GM19025 (cell line): ENCODE results near the gene JAG1.

Source experiments
- ATAC-seq: cut with Tn5 transposase; IDR thresholded peaks from one replicate; pipeline ENCODE4 v1.9.1; 2021; ENCODE audit warnings: mild to moderate bottlenecking, low read depth, moderate library complexity; ENCODE audit not compliant: unreplicated experiment

JAG1 gene

DNA sequence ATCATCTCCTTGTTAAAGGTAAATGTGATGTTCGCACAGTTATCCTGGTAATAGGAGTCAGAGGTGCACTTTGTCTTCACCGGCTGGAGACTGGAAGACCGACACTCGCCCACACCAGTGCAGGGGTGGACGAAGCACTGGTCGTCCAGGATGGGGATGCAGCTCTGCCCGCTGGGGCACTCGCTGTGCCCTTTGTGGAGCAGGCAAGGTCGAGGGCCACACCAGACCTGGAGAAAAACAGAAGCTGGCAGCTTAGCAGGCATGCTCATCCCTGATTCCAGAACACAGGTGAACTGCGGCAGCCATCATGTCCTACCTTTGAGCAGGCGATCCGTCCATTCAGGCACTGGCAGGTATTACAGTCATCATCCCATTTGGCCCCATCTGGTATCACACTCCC, 32.3 kb downstream of the JAG1 start:
- ATAC-seq = no peak

DNA sequence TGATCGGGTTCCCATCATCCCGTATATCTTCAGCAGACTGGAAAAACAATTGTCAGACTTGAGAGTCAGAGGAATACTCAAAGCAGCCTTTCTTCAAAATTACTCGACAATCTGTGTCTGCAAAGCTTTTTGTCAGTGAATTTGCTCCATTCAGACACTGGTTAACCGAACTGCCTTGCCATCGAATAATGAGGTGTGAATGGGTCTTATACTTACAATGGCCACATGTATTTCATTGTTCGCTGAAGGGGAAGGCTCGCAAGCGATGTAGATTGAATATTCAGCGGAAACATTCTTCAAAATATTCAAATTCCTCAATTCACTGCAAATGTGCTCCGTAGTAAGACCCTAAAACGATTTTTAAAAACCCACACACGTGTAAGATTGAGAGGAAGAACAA, 32.9 kb downstream of the JAG1 start:
- ATAC-seq = no peak

DNA sequence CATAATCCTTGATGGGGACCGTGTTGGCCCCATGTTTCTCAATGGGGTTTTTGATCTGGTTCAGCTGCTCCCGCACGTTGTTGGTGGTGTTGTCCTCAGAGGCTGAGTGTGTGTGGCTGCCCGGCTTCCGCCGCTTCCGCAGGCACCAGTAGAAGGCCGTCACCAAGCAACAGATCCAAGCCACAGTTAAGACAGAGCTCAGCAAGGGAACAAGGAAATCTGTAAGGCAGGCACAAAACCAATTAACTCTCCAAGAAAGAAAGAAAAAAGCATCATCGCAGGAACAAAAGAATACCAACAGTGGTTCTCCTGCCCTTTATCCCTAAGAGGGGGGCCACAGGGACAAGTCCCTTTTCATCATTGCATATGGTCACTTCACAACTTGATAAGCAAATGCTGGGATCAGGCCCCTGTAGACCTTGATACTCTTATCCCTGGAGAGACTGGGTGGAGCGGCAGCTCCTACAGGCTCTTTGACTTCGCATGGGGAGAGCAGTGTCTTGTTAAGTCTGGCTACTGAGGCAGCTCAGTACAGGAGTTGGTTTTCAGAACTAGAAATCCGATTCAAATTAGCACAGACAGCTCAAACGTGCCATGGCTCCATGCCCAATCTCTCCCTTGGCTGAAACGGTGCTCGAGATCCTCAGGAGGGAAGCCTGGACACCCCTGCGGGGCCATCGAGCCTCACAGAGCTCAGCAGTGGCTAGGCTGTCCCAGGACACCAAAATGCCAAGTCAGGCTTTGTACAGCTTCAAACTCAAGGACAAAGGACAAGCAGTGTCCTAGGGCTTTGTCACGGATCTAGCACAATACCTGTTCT, 33.9 kb downstream of the JAG1 start:
- no peak for ATAC-seq

DNA sequence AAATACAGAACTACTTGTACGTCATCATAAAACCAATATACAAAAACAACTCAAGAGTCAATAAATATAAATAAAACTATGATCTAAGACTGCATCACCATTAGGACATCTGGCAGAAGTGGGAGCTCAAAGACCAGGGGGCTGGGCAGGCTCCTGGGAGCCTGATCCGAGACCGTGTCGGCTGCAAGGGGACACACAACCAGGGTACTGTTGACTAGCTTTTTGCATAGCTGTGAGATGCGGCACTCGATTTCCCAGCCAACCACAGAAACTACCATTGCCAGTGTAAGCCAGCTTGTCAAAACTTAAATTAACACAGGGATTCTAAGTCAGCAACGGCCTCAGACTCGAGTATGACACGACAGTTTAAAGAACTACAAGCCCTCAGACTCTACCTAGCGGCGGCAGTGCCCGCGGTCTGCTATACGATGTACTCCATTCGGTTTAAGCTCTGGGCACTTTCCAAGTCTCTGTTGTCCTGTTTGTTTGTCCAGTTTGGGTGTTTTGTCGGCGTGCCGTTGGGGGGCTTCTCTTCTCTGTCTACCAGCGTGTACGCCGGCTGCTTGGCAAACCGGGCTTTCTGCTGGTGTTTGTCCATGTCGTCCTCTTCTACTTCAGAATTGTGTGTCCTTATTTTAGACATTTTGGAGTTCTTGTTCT, 34.6 kb downstream of the JAG1 start:
- no peak for ATAC-seq

DNA sequence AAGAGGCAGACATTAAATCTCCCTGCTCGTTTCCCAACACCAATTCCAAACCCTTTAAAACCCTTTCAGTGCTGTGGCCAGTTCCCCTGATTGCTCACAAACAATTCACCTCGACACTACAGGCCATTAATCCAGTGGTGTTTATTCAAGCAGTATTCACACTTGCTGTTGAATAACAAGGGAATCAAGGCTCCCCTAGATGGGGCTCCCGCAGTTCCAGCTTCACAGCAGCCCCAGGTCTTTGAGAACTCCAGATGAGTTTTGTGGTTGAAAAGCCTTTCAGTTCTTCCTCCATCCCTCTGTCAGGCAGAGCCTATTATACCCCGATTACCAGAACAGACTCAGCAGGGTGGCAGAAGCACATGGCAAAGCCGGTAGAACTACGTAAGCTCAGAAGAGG, 36.2 kb downstream of the JAG1 start:
- no peak for ATAC-seq

DNA sequence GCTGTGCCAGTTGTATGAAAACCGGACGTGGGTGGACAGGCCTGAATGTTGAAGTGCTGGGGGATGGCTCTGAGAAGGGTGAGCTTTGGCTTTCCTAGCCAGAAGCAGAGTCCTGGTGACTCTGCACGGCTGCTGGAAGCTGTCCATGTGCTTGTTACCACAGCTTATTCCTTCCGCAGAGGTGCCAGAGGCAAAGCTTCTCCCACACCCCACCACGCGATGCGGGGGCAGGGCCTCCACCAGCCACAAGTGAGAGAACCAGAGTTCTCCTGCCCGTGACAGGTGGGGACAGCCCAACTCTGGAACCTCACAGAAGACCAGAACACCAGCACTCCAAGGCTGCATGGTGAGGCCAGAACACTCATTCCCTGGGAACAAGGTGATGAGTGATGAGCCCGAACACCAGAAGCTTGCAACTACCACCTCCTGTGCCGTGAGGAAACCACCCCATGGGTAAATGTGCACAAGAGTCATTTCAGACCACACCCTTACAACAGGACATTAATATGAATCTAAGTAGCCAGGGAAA, 36.7 kb downstream of the JAG1 start:
- no peak for ATAC-seq

DNA sequence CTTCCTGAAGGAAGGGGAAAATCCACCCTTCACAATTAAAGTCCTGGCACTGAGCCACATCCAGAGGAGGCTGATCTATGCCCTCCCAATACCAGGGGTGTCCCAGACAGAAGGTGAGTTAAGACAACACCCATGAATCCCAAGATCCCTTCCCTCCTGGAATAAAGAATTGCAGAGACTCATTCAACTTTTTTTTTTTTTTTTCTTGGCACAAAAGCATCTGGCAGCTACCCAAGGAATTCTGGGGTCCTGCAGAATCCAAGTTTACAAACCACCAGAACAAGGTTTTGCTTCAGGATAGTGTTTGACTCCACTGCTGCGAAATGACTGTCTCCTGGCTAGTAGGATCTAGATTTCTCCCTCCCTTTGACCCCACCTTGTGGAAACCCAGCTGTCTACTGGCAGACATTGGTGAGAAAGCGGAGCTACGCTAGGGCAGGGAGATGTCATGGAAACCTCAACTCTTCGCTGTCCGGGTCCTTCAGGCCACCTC, 37.4 kb downstream of the JAG1 start:
- no peak for ATAC-seq

DNA sequence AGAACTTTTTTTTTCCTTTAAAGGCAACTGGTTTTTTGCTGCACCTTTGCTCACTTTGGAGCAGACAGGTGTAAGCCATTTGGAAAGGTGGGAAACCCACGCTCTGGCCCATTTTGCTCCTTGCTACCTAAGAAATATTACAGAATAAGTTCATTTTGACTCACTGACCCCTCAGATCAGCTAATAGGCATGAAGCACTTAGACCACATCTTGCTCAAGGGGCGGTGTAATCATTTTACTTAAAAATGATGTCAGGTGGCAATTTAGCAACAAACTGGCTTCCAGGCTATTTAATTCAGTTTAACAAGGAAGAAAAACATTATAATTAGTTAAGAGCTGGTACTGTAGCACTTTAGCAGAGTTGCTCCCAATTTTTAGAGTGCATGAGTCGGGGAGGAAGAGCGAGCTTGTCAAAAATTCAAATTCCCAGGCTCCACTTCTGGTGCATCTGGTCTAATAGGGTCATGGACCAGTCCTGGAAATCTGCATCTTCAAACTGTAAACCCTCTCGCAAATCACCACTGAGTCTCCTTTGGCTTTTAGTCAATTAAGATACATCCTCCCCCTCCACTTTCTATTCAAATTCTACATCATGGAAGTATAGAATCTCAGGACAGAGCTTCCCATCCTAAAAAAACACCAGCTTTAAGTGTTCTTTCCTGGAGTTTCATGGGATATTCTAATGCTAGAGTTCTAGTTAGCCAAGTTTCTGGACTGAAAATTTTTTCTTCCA, 38.2 kb downstream of the JAG1 start:
- no peak for ATAC-seq

DNA sequence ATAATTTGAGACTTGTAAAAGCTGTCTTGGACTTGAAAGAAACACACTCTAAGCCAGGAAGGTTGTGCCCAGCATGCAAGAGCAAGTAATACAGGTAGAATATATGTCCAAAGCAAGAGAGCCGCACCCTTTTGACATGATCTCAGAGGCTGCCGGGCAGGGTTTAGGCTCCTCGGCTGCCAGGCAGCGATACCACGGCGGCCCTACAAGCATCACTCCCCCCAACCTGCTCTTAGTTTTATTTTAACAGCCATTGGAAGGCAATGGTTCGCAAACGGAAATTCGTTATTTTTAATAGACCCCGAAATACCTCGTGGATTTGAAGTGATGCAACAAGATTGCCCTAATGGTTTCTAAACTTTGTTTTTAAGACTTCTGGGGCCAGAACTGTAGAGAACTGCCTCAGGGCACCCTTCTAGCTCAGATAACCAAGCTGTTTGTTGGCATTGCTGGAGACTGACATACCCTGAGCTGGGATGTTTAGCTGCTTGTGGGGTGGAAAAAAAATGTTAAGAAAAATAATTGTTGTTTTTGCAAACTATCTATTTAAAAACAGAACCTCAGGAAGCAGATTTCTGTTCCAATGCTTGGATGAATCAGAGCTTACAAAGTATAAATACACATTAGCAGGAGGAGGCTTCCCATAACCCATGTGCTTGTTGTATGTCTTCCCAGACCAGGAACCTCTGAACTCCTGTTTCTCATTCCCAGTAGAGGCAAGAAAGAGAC, 39.0 kb downstream of the JAG1 start:
- no peak for ATAC-seq

DNA sequence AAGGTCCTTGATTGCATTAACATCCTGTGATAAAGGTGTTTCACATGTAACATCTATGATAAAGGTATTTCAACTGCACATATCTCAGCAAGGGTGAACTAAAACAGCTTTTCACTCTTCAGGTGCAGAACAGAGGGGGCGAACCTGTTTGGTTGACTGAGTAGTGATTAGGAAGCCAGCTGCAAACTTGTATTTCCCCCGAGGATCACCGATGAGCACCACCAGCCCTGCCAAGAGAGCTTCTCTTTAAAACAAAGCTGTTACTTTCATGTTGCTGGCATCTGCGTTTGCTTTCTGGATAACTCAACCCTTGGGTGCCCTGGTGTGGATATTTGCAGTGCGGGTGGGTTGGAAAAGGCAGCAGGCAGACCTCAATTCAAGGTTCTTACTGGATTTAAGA, 39.6 kb downstream of the JAG1 start:
- ATAC-seq = no peak

DNA sequence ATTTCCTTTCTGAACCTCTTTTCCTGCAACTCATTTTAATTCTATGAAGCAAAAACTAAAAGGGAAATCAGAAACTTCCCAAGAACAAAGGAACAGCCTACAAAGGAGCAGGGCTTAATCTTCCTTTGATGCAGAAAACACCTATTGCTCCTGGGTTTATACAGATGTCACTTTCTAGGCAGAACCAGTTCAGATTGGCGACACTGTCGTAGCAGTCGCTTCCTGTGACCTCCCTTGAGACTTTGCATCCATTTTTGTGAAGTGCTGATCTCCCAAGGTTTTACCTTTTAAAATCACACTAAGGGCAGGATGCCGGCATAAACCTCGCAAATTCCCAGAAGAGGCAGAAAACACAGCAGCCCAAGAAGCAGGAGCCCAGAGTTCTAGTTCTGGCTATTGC, 40.1 kb downstream of the JAG1 start:
- no peak for ATAC-seq

DNA sequence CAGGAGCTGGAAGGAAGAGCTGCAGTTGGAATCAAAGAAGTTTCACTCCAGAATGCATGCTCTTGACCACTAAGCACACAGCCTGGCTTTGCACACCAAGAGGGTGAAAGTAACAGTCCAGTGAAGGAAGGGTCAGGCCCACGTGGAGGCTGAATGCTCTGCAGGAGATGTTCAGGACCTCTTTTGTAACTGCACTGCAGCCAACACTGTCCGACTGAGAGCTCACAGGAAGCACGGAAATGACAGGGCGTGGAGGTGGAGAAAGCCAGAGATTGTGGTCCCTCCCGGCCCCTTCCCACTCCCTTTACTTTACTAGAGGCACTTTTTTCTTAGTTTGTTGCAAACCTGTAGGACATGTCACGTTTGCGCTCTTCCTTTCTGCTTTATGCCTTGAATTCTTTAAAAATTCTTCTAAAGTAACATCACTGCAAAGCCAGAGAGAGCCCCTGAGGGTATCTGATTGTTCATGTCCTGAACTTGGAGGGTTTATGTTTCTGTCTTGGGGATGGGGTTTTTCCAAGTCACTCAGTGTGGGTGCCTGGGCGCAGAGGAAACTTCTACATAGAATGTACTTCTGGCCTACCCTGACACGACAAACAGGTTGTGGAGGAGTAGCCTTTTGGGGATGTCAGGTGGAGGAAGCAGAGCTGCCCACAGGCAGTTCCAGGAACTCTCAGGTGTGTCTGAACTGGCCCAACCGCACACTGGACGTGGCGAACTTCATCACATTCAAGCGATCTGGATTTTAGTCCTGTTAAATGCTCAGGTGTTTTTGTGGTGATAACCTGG, 40.9 kb downstream of the JAG1 start:
- no peak for ATAC-seq

DNA sequence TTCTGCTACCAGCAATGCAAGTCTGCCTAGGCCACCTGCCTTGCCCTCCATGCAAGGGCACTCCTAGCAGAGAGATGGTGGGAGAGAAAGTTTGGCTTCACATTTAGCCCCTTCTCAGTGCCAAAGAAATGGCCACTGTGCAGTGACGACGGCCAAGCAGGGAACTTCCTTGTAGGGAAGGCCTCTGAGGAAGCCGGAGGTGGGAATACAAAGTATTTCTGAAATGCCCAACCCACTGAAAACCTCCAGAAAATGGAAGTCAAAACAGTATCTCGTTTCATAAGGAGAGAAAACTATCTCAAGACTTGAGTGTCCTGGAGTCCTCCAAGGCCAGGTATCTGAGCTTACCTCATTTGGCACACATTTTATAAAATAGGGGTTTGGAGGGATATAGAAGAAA, 42.7 kb downstream of the JAG1 start:
- ATAC-seq = no peak

DNA sequence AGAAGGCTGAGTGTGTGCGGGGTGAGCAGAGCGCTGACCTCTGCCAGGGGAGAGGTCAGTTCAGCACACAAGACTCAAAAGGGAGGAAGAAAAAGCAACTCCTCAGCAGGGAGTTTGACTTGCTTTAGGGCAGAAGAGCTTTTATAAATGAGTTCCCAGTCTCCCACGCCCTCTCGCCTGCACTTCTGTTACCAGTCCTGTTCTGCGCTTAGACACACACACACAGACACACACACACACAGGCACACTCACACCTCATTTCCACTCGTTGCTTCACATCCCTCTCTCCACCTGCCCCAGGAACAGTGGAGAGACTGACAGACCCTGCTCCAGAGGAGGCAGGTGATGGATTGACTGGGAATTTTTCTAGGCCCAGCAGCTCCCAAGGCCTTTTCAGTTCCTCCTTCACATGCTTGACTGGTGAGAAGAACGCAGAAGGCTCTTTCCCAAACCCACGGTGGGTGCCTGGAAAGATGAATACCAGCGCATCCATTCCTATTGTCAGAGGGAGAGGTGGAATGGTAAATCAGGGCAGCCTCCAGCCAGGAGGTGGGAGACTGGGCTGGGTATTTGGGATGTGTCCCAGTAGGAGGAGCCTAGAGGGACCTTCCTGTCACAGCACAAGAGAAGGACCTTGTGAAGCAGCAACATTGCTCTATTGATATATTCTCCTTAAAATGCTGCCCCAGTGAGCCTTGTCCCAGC, 43.7 kb downstream of the JAG1 start:
- no peak for ATAC-seq

DNA sequence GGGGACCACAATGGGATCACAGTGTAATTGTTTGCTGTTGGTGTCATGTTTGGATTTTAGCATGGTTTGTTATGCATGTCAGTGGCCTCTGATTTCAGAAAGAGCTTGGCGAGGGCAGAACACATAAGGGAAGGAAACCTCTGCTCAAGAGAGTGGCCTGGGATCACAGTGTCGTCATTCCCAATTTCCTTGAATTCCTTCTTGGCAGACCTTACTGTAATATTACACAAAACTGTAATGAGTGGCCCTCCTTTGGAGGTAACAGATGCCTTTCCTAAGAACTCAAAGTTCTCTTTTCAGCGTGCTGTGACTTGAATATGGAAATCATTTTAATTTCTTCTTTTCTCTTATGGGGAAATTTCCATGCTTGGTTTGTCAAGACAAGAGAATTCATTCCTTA, 46.9 kb downstream of the JAG1 start:
- no peak for ATAC-seq

DNA sequence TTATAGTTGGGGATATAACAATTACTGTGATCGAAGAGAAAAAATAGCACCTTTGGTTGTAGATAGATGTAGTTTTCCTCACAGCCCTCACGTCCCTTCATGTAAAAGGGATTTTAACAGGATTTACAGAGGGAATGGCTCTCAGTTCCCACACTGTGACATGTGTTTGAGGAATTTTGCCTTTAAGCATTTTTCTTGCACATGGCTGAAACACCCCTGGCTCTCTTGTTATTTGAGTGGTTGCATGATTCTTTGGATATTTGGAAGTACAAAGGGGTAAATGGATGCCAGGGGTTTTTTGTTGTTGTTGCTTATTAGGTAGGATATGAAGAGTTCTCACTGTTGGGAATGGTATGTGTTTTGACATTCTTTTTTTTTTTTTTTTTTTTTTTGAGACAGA, 48.2 kb downstream of the JAG1 start:
- no peak for ATAC-seq

DNA sequence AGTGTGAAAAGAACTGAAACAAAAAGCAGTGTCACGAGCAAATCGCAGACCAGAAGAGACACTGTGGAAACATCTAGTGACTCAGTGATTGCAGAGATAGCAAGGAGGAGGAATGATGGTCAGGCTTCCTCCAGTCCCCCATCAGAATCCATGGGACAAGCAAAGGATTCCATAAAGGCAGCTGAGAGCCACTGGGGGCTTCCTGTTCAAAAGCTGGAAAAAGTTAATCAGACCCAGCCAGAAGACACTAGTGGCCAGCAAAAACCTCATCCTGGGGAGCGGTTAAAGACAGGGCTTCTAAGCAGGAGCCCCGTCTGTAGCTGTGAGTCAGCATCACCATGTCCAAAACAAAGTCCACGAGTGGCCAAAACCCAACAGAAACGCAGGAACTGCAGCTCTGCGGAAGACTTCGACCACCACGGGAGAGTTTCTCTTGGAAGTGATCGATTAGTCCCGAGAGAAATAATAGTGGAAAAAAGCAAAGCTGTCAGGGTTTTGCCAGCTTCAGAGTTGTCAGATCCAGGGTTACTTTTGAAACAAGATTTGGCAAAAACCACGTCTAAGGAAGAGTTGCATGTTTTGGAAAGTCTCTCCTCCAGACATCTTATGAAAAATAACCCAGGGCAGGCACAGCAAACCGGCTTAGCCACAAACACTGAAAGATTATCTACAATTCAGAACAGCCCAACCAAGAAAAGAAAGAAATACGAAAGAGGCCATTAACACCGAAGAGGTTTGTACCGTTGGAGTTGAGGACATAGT, 51.0 kb downstream of the JAG1 start:
- ATAC-seq = no peak

DNA sequence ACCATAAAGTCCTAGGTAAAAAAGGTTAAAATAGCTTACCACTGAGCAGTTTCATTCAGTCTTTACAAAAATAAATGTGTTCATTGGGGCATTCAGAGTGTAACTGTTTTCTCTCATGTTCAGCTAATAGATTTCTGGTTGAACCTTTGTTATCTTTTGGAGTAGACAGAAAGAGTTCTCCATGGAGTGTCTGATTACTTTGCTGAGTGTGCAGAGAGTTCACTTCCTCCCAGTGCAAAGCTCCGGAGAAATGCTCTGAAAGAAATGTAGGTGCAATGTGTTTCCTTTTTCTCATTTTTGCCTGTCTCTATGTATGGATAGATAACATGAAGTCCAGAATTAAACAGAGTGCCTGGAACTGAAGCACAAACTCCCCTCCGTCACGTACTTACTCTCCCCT, 52.6 kb downstream of the JAG1 start:
- no peak for ATAC-seq
